GM18870 (cell line): ENCODE data around the gene MBD3.

Experiments used
- ATAC-seq: cut with Tn5 transposase; IDR thresholded peaks from one replicate; pipeline ENCODE4 v1.9.1; 2021; ENCODE audit warnings: moderate library complexity; ENCODE audit not compliant: unreplicated experiment

Gene MBD3

GRCh38 chr19:1574354-1575136, 18.1 kb downstream of the MBD3 start:
- no peak for ATAC-seq

GRCh38 chr19:1572795-1573194, 19.9 kb downstream of the MBD3 start:
- ATAC-seq: no peak

GRCh38 chr19:1571358-1571757, 21.3 kb downstream of the MBD3 start:
- no peak for ATAC-seq

GRCh38 chr19:1570836-1571235, 21.8 kb downstream of the MBD3 start:
- ATAC-seq: no peak

- ATAC-seq: no peak
Observed at GRCh38 chr19:1569997-1570396, 22.7 kb downstream of the MBD3 start.

- ATAC-seq: no peak
Observed at GRCh38 chr19:1568320-1569019, 24.2 kb downstream of the MBD3 start, which contains the start of gene MEX3D. Gene MEX3D, minus strand, starts transcription at chr19:1568325. Its CDS starts 267 bp downstream, at chr19:1568058.

- no peak for ATAC-seq
Observed at GRCh38 chr19:1567848-1568227, 24.8 kb downstream of the MBD3 start.

GRCh38 chr19:1567116-1567847, 25.4 kb downstream of the MBD3 start:
- no peak for ATAC-seq

- ATAC-seq: no peak
Observed at GRCh38 chr19:1566392-1567115, 26.1 kb downstream of the MBD3 start.

- no peak for ATAC-seq
Observed at GRCh38 chr19:1563251-1563650, 29.4 kb downstream of the MBD3 start.

GRCh38 chr19:1561236-1561842, 31.3 kb downstream of the MBD3 start:
- no peak for ATAC-seq

- no peak for ATAC-seq
Observed at GRCh38 chr19:1560286-1560882, 32.3 kb downstream of the MBD3 start.

GRCh38 chr19:1558552-1558951, 34.1 kb downstream of the MBD3 start:
- no peak for ATAC-seq

GRCh38 chr19:1556390-1557070, 36.1 kb downstream of the MBD3 start:
- ATAC-seq: no peak

- ATAC-seq: no peak
Observed at GRCh38 chr19:1555487-1556389, 36.9 kb downstream of the MBD3 start.

GRCh38 chr19:1554968-1555367, 37.7 kb downstream of the MBD3 start:
- ATAC-seq: no peak

GRCh38 chr19:1553415-1553814, 39.2 kb downstream of the MBD3 start:
- ATAC-seq: no peak
